GM12864 (cell line): Measurements from ENCODE around the gene SLC24A1.
"Not testable (repeated sequence)": the region's sequence is repeated elsewhere in the genome, so short reads cannot be mapped to it uniquely, and the experiment has no call there.

Experiments
- DNase-seq: peaks from one replicate; pipeline ENCODE4 v3.0.0-alpha.2; 2011; ENCODE audit warnings: low read depth
- H3K4me3 ChIP-seq: 2 replicates; pipeline ENCODE4 v1.5.1; 2011; ENCODE audit warnings: mild to moderate bottlenecking, low read depth, low read length, control low read depth
- TF ChIP-seq, protein P1 (sequence below): IDR thresholded peaks from 2 replicates; pipeline ENCODE4 v1.5.1; 2011; ENCODE audit warnings: low read depth, mild to moderate bottlenecking, moderate library complexity, low read length, control low read depth, inconsistent platforms; ENCODE audit errors: missing control alignments

The SLC24A1 gene

GRCh38 chr15:65603134-65603533, 18.6 kb upstream of the SLC24A1 start:
- TF ChIP-seq, protein P1, sequence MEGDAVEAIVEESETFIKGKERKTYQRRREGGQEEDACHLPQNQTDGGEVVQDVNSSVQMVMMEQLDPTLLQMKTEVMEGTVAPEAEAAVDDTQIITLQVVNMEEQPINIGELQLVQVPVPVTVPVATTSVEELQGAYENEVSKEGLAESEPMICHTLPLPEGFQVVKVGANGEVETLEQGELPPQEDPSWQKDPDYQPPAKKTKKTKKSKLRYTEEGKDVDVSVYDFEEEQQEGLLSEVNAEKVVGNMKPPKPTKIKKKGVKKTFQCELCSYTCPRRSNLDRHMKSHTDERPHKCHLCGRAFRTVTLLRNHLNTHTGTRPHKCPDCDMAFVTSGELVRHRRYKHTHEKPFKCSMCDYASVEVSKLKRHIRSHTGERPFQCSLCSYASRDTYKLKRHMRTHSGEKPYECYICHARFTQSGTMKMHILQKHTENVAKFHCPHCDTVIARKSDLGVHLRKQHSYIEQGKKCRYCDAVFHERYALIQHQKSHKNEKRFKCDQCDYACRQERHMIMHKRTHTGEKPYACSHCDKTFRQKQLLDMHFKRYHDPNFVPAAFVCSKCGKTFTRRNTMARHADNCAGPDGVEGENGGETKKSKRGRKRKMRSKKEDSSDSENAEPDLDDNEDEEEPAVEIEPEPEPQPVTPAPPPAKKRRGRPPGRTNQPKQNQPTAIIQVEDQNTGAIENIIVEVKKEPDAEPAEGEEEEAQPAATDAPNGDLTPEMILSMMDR: no peak
- H3K4me3 ChIP-seq: no peak overlapping the region
- DNase-seq: no peak

DNA sequence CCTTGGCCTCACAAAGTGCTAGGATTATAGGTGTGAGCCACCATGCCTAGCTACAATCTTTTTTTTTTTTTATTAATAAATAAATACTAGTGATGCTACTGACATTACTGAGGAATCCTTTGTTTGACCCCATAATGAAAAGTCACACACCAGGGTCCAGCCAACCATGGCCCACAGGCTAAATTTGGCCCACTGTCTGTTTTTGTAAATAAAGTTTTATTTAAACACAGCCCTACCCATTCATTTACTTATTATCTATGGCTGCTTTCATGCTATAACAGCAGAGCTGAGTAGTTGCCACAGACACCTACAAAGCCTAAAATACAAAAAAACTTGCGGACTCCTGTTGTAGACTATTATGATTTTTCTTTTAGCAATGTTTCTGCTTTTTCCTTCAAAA, 18.2 kb upstream of the SLC24A1 start:
- no peak overlapping the region for H3K4me3 ChIP-seq
- DNase-seq: no peak
- TF ChIP-seq, protein P1: no peak

DNA sequence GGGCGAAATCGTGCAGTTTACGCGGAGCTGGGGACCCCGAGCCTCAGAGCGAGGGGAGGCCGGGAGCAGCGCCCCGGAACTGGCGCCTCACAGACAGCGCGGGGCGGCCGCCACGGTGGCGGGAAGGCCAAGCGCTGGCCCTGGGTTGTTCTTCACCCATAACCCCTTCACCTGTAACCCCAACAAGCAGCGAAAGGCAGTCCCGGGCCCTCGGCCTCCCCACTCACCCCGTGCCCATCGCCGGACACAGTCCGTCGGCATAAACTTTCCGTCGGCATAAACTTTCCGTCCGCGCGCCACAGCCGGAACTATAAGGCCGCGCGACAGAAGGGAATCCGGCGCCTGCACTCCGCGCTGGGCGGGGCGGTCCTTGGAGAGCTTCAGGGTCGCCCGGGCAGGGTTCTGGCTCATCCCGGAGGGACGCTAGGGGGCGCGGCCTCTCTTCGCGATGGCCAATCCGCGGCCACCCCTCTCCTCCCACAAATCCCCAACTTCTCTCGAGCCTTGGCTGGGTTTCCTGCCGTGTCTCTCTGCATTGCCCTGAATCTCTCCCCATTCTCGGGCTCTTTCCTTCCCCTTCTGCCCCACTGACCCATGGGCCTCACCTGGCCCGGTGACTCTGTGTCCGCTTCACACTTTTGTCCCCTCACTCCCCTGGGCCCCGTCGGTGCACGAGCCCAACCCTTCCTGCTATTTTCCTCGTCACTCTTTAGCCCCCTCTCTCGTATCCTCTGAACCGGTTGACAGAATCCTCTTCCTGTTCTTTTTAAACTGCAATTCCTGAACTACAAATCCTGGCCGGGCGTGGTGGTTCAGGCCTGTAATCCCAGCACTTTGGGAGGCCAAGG, 10.6 kb upstream of the SLC24A1 start, which contains the start of gene INTS14:
TSS of gene INTS14 (minus strand) at position 261 of the 848 bp plus-strand sequence. CDS start 3,751 bp downstream, outside the sequence.
- DNase-seq: peak; percentile 81
- TF ChIP-seq, protein P1: peak; percentile 66
- peak within 1 kb of the TSS; percentile 87 for H3K4me3 ChIP-seq

- TF ChIP-seq, protein P1: no peak
- no peak for DNase-seq
- peak overlapping the region; percentile 87 for H3K4me3 ChIP-seq
These were observed 9.7 kb upstream of the SLC24A1 start for GRCh38 chr15:65611888-65612615.

GRCh38 chr15:65612616-65612946, 9.2 kb upstream of the SLC24A1 start:
- DNase-seq: no peak
- H3K4me3 ChIP-seq: no peak overlapping the region
- TF ChIP-seq, protein P1: no peak

DNA sequence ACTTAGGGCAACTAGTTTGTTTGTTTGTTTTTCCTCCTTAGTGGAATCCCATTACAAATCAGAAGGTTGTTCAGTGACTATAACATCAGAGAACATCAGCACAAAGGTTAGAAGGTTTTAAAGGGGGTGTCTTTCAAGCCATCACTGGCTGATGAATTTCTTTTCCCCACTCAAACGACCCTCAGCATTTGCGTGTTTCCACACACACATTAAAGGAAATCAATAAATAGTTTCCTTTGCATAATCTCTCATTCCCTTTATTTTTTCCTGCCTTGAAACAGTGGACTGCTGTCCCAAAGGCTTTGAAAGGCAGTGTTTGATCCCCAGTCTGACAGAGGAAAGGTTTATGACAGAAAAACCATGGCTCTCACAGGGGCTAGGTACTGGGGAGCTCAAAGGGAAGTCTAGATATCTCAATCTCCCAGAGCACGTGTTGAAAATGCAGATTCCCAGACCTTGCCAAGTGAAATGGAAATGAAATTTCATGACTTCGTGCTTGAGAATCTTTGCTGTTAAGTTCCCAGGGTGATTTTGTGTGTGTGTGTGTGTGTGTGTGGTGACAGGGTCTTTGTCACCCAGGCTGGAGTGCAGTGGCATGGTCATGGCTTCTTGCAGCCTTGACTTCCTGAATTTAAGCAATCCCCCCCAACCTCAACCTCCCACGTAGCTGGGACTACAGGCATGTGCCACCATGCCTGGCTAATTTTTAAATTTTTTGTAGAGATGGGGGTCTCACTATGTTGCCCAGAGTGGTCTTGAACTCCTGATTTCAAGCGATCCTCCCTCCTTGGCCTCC, 8.6 kb upstream of the SLC24A1 start:
- TF ChIP-seq, protein P1: no peak
- no peak overlapping the region for H3K4me3 ChIP-seq
- DNase-seq: no peak

- DNase-seq, H3K4me3 ChIP-seq: not testable (repeated sequence)
These were observed 5.9 kb upstream of the SLC24A1 start for GRCh38 chr15:65615887-65616286.
